Ovary (tissue), 3 donors: Measurements from ENCODE around the gene MACO1.

Experiments used
- CTCF ChIP-seq, 3 donors: fragments of 450-650 bp in 2 of 3; fragments of 200-600 bp in 1 of 3; IDR thresholded peaks; one replicate each; pipeline versions ENCODE4 v1.5.1 to v1.8.0; 2016 to 2022; ENCODE audit warnings: antibody characterized with exemption in 3 of 3, mild to moderate bottlenecking in 1 of 3
- POLR2A ChIP-seq: fragments of 450-650 bp; IDR thresholded peaks from one replicate; pipeline ENCODE4 v1.6.1; 2017; ENCODE audit warnings: antibody characterized with exemption, mild to moderate bottlenecking, moderate library complexity
- donor health status: DM: no; HTN: no; CAD: no.

- TF ChIP-seq CTCF (IDR thresholded peaks at IDR 0.05), result no peak
- no peak for TF ChIP-seq POLR2A
Observed at GRCh38 chr1:25451908-25452307, 21.2 kb downstream of the MACO1 start.
